Type B pancreatic cell (in vitro differentiated cells): ENCODE measurements around the gene TPRN. TPM values are rescaled to one million over a fixed set of nuclear protein-coding genes. Genes with fewer than 3 reads are reported as not detected.

Source experiments
- DNase-seq: peaks from one replicate; pipeline ENCODE4 v3.0.0; 2021; ENCODE audit warnings: mixed read lengths; ENCODE audit not compliant: unreplicated experiment; ENCODE audit errors: extremely low spot score
- H3K27ac Mint-ChIP-seq: 2 replicates; pipeline ENCODE4 v1.8.0; 2021; ENCODE audit warnings: mild to moderate bottlenecking, mixed read lengths
- H3K27me3 Mint-ChIP-seq: 2 replicates; pipeline ENCODE4 v1.8.0; 2021; ENCODE audit warnings: mixed read lengths
- H3K36me3 Mint-ChIP-seq: 2 replicates; pipeline ENCODE4 v1.8.0; 2021; ENCODE audit warnings: mixed read lengths
- H3K4me1 Mint-ChIP-seq: one replicate; pipeline ENCODE4 v1.8.0; 2021; ENCODE audit warnings: mixed read lengths; ENCODE audit not compliant: unreplicated experiment
- H3K4me3 Mint-ChIP-seq: 2 replicates; pipeline ENCODE4 v1.8.0; 2021; ENCODE audit warnings: mild to moderate bottlenecking, mixed read lengths
- H3K9me3 Mint-ChIP-seq: 2 replicates; pipeline ENCODE4 v1.8.0; 2021; ENCODE audit warnings: mixed read lengths
- total RNA-seq: library from RNA; stranded (reverse); gene quantifications from 2 replicates; pipeline ENCODE4 v1.2.1, GENCODE V29; 2021; ENCODE audit warnings: low replicate concordance
- TF ChIP-seq, protein P1 (sequence below): fragments of 200-600 bp; sonication (generic); conservative IDR thresholded peaks from 2 replicates; pipeline ENCODE4 v1.5.0; 2021; ENCODE audit warnings: antibody characterized with exemption, mild to moderate bottlenecking

TPRN gene
- total RNA-seq, 1 donor from 2014 or later = 24.1 TPM

GRCh38 chr9:137175345-137175961 lies 25.1 kb downstream of the TPRN start:
- DNase-seq = no peak
- H3K27me3 Mint-ChIP-seq = peaks cover 20% of the 10 kb centered on the region
- TF ChIP-seq, protein P1, sequence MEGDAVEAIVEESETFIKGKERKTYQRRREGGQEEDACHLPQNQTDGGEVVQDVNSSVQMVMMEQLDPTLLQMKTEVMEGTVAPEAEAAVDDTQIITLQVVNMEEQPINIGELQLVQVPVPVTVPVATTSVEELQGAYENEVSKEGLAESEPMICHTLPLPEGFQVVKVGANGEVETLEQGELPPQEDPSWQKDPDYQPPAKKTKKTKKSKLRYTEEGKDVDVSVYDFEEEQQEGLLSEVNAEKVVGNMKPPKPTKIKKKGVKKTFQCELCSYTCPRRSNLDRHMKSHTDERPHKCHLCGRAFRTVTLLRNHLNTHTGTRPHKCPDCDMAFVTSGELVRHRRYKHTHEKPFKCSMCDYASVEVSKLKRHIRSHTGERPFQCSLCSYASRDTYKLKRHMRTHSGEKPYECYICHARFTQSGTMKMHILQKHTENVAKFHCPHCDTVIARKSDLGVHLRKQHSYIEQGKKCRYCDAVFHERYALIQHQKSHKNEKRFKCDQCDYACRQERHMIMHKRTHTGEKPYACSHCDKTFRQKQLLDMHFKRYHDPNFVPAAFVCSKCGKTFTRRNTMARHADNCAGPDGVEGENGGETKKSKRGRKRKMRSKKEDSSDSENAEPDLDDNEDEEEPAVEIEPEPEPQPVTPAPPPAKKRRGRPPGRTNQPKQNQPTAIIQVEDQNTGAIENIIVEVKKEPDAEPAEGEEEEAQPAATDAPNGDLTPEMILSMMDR = peak; percentile 29
- no peak overlapping the region for H3K4me3 Mint-ChIP-seq
- H3K27ac Mint-ChIP-seq = no peak overlapping the region
- H3K4me1 Mint-ChIP-seq = no peaks in the 10 kb centered on the region
- H3K9me3 Mint-ChIP-seq = no peaks in the 10 kb centered on the region
- H3K36me3 Mint-ChIP-seq = no peaks in the 10 kb centered on the region

GRCh38 chr9:137174722-137175293 lies 25.7 kb downstream of the TPRN start:
- Mint-ChIP-seq H3K4me1 (no peaks in the 10 kb centered on the region), H3K27ac (no peak overlapping the region), H3K27me3 (peaks cover 26% of the 10 kb centered on the region), H3K9me3 (no peaks in the 10 kb centered on the region), H3K36me3 (no peaks in the 10 kb centered on the region), H3K4me3 (no peak overlapping the region)
- TF ChIP-seq, protein P1 = peak; percentile 10
- DNase-seq = no peak

DNA sequence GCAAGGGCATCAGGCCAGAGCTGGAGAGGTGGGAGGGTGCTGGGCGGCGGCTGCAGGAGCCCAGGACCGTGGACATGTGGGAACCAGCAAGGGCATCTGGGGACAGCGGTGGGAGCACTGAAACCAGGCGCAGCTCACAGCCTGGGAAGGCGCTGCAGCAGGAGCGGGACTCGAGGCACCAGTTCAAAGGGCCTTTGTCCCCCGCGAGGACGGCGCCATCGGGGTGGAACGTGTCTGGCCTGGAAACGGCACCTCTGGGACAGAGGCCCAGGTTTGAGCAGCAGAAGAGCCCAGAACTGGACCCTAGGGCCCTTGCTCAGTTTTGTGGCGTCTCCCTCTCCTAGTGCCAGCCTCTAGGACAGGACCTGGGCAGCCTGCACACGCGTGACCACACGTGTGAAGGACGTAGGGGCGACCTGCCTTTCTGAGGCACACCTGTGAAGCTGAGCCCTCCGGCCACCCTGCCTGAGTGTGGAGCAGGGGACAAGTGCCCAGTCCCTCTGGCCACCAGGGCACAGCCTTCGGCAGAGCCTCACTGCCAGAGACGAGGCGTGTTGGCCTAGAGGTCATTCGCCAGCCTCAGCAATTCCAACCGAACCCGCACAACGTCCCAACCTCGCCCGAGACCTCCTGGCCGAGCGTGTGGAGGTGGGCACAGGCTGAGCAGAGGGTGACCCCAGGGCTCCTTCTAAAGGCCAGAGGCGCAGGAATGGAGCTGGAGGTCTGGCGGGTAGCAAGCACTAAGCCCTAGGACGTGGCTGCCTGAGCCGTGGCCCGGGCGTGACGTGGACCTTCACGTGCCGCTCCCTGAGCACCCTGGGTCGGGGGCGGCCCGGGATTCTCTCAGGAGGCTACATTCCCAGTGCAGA lies 26.5 kb downstream of the TPRN start:
- DNase-seq = no peak
- no peak overlapping the region for H3K4me3 Mint-ChIP-seq
- H3K27ac Mint-ChIP-seq = no peak overlapping the region
- no peaks in the 10 kb centered on the region for H3K36me3 Mint-ChIP-seq
- TF ChIP-seq, protein P1 = no peak
- H3K9me3 Mint-ChIP-seq = no peaks in the 10 kb centered on the region
- peaks cover 26% of the 10 kb centered on the region for H3K27me3 Mint-ChIP-seq
- H3K4me1 Mint-ChIP-seq = no peaks in the 10 kb centered on the region

DNA sequence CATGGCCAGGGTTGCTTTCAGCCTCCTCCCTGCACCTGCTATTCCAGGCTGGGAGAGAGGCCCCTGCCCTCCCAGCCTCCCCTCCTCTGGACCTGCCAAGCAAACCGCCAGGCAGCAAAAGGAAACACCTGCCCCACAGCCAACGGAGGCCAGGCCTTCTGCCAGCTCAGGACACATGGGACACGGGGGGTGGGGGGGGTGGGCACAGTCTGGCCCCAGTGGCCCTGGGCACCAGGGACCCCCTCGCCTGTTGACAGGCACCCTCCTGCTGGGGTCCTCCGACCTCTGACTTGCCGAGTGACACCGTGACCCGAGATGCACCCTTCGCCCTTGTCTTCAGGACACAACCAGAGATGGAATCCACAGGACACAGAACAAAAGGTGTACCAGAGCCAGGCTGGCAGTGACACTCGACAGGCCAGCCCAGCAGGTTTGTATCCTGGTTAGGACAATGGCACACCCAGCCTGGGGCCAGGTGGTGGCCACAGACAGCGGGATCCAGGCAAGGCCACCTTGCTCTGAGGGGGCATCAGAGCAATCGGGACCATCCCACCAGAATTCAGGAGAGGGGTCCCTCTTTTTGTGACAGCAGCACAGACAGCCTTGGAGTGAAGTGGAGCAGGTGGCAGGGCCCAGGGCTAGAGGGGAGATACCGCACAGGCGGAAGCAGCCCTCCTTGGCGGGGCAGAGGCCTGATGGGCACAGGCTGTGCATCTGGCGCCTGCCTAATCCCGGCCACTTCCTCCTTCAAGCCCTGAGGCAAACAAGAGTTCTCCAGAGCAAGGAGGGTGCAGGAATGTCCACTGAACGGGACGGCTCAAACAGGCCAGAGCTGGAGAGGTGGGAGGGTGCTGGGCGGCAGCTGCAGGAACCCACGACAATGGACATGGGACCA lies 27.4 kb downstream of the TPRN start:
- H3K27ac Mint-ChIP-seq = no peak overlapping the region

More for the DNA sequence above, 27.4 kb downstream of the TPRN start:
- no peaks in the 10 kb centered on the region for H3K9me3 Mint-ChIP-seq
- no peaks in the 10 kb centered on the region for H3K36me3 Mint-ChIP-seq
- TF ChIP-seq, protein P1 = no peak
- H3K27me3 Mint-ChIP-seq = peaks cover 26% of the 10 kb centered on the region
- no peak for DNase-seq
- no peak overlapping the region for H3K4me3 Mint-ChIP-seq
- no peaks in the 10 kb centered on the region for H3K4me1 Mint-ChIP-seq
